ENCODE measurements around the gene COLGALT1. TPM values are rescaled to one million over a fixed set of nuclear protein-coding genes. Genes with fewer than 3 reads are reported as not detected.
"Not testable (repeated sequence)": the region's sequence is repeated elsewhere in the genome, so short reads cannot be mapped to it uniquely, and the experiment has no call there.

COLGALT1 gene
- polyA plus RNA-seq (2013) = 32.6 TPM

GRCh38 chr19:17555480-17555928 is at the start of gene COLGALT1:
Gene COLGALT1, plus strand, starts transcription at chr19:17555649. Its CDS starts 65 bp downstream, at chr19:17555714.
- ChIA-PET CTCF (interaction anchor here (1.0 kb wide), 1 partner anchor 9 kb away, joined by 3 read pairs; no protein-coding TSS in a partner anchor), POLR2A (no interaction called here)
- H3K27me3 ChIP-seq (replicated peaks in 2 of 5; ENCODE audit: control insufficient read depth in 4 of 5, insufficient read depth in 5 of 5, low read length in 4 of 5) = no peaks in the 10 kb centered on the region
- WGBS (ENCODE audit: insufficient coverage) = under 1% methylated on average over 51 of the region's 64 CpGs
- peak within 1 kb of the TSS; percentile 45 to 94 (median 88) for H3K4me3 ChIP-seq (ENCODE audit: control insufficient read depth in 1 of 7, extremely low read depth in 1 of 7, insufficient read depth in 4 of 7, low read depth in 2 of 7, low read length in 6 of 7)
- peak within 1 kb of the TSS; percentile 15 to 76 for H3K27ac ChIP-seq (ENCODE audit: insufficient read depth in 1 of 2, low read depth in 1 of 2, low read length in 2 of 2, poor library complexity in 1 of 2, severe bottlenecking in 2 of 2)
- no peaks in the 10 kb centered on the region for H3K9me3 ChIP-seq (ENCODE audit: control extremely low read depth in 1 of 5, control insufficient read depth in 4 of 5, insufficient read depth in 2 of 5, low read depth in 1 of 5, low read length in 4 of 5)
- H3K36me3 ChIP-seq (ENCODE audit: control insufficient read depth in 4 of 4, insufficient read depth in 4 of 4, low read length in 3 of 4) = peaks cover 7 to 24% (median 14%) of the 10 kb centered on the region in 4 experiments
- peaks cover 8 to 26% (median 16%) of the 10 kb centered on the region in 4 experiments for H3K4me1 ChIP-seq (ENCODE audit: control extremely low read depth in 1 of 4, control insufficient read depth in 4 of 4, insufficient read depth in 4 of 4, low read length in 3 of 4)
- peak; percentile 96 to 98 (median 98) for DNase-seq

DNA sequence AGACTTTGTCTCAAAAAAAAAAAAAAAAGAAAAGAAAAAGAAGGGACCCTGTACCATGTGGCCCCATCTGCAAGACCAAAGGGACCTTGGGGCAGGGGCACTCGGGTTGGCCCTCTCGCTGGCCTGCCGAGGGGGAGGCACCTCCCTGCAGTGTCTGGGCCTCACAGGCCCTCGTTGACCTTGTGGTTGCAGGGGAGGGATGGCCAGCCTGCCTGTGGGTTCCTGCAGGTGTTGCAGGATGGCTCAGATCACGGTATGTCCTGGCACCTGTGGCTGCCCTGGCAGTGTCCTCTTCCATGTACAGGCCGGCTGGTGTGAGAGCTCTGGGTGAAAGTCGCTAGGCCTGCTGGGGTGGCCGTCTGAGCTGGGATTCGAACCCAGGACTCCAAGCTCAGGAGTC is 48.7 kb upstream of the COLGALT1 start:
- Histone ChIP-seq H3K27me3 (replicated peaks in 2 of 5; ENCODE audit: control insufficient read depth in 4 of 5, insufficient read depth in 5 of 5, low read length in 4 of 5) (no peaks in the 10 kb centered on the region), H3K4me3 (ENCODE audit: control insufficient read depth in 1 of 7, extremely low read depth in 1 of 7, insufficient read depth in 4 of 7, low read depth in 2 of 7, low read length in 6 of 7) (no peak overlapping the region), H3K4me1 (ENCODE audit: control extremely low read depth in 1 of 4, control insufficient read depth in 4 of 4, insufficient read depth in 4 of 4, low read length in 3 of 4) (peaks cover 3 to 21% (median 9%) of the 10 kb centered on the region in 4 experiments), H3K9me3 (ENCODE audit: control extremely low read depth in 1 of 5, control insufficient read depth in 4 of 5, insufficient read depth in 2 of 5, low read depth in 1 of 5, low read length in 4 of 5) (no peaks in the 10 kb centered on the region), H3K36me3 (ENCODE audit: control insufficient read depth in 4 of 4, insufficient read depth in 4 of 4, low read length in 3 of 4) (peaks cover 2 to 20% (median 14%) of the 10 kb centered on the region in 4 experiments), H3K27ac (ENCODE audit: insufficient read depth in 1 of 2, low read depth in 1 of 2, low read length in 2 of 2, poor library complexity in 1 of 2, severe bottlenecking in 2 of 2) (no peak overlapping the region)
- POLR2A ChIA-PET = no interaction called here
- 95% methylated on average over 9 of the region's 9 CpGs for WGBS (ENCODE audit: insufficient coverage)
- CTCF ChIA-PET = interaction anchor here (1.5 kb wide), 1 partner anchor 10 kb away, joined by 5 read pairs; no protein-coding TSS in a partner anchor
- DNase-seq = no peak

DNA sequence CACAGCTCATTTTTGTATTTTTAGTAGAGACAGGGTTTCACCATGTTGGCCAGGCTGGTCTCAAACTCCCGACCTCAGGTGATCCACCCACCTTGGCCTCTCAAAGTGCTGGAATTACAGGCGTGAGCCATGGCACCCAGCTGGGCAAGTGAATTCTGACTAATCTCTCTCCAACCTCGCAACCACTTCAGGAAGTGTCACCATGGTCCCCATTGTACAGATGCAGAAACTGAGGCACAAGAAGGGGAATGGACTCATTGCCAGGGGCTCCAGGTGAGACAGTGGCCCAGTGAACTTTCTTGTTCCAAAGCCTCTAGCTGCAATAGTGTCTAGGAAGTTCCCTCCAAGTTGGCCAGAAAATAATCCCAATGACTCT is 46.9 kb upstream of the COLGALT1 start:
- H3K4me3 ChIP-seq (ENCODE audit: control insufficient read depth in 1 of 7, extremely low read depth in 1 of 7, insufficient read depth in 4 of 7, low read depth in 2 of 7, low read length in 6 of 7); H3K9me3 ChIP-seq (ENCODE audit: control extremely low read depth in 1 of 5, control insufficient read depth in 4 of 5, insufficient read depth in 2 of 5, low read depth in 1 of 5, low read length in 4 of 5); H3K27me3 ChIP-seq (replicated peaks in 2 of 5; ENCODE audit: control insufficient read depth in 4 of 5, insufficient read depth in 5 of 5, low read length in 4 of 5); POLR2A ChIA-PET; DNase-seq: not testable (repeated sequence)
- CTCF ChIA-PET = interaction anchor here (0.9 to 1.6 kb wide), 4 partner anchors 8 to 19 kb away, joined by 3 to 9 read pairs (median 4); no protein-coding TSS in a partner anchor
- Histone ChIP-seq H3K4me1 (ENCODE audit: control extremely low read depth in 1 of 4, control insufficient read depth in 4 of 4, insufficient read depth in 4 of 4, low read length in 3 of 4) (peaks cover 6 to 33% (median 16%) of the 10 kb centered on the region in 4 experiments), H3K27ac (ENCODE audit: insufficient read depth in 1 of 2, low read depth in 1 of 2, low read length in 2 of 2, poor library complexity in 1 of 2, severe bottlenecking in 2 of 2) (peak overlapping the region in 1 of 2 experiments; percentile 34), H3K36me3 (ENCODE audit: control insufficient read depth in 4 of 4, insufficient read depth in 4 of 4, low read length in 3 of 4) (peaks cover 2 to 20% (median 12%) of the 10 kb centered on the region in 4 experiments)
- 100% methylated on average over 3 of the region's 3 CpGs for WGBS (ENCODE audit: insufficient coverage)

GRCh38 chr19:17510220-17510993 is 45.0 kb upstream of the COLGALT1 start:
- DNase-seq = no peak
- Histone ChIP-seq H3K9me3 (ENCODE audit: control extremely low read depth in 1 of 5, control insufficient read depth in 4 of 5, insufficient read depth in 2 of 5, low read depth in 1 of 5, low read length in 4 of 5) (no peaks in the 10 kb centered on the region), H3K36me3 (ENCODE audit: control insufficient read depth in 4 of 4, insufficient read depth in 4 of 4, low read length in 3 of 4) (peaks cover 2 to 29% (median 8%) of the 10 kb centered on the region in 4 experiments), H3K27ac (ENCODE audit: insufficient read depth in 1 of 2, low read depth in 1 of 2, low read length in 2 of 2, poor library complexity in 1 of 2, severe bottlenecking in 2 of 2) (peak overlapping the region; percentile 61 to 91), H3K27me3 (replicated peaks in 2 of 5; ENCODE audit: control insufficient read depth in 4 of 5, insufficient read depth in 5 of 5, low read length in 4 of 5) (no peaks in the 10 kb centered on the region), H3K4me3 (ENCODE audit: control insufficient read depth in 1 of 7, extremely low read depth in 1 of 7, insufficient read depth in 4 of 7, low read depth in 2 of 7, low read length in 6 of 7) (peak overlapping the region; percentile 76 to 93 (median 86)), H3K4me1 (ENCODE audit: control extremely low read depth in 1 of 4, control insufficient read depth in 4 of 4, insufficient read depth in 4 of 4, low read length in 3 of 4) (peaks cover 6 to 33% (median 18%) of the 10 kb centered on the region in 4 experiments)
- ChIA-PET CTCF (interaction anchor here (0.6 to 3.8 kb wide), 8 partner anchors 10 to 39 kb away, joined by 3 to 19 read pairs (median 6); no protein-coding TSS in a partner anchor), POLR2A (interaction anchor here (1.0 to 2.5 kb wide), 4 partner anchors 10 to 29 kb away, joined by 4 to 13 read pairs (median 6); no protein-coding TSS in a partner anchor)
- 40% methylated on average over 8 of the region's 13 CpGs for whole genome bisulfite sequencing (ENCODE audit: insufficient coverage)

- under 1% methylated on average over 76 of the region's 82 CpGs for WGBS (ENCODE audit: insufficient coverage)
- POLR2A ChIA-PET = interaction anchor here (1.0 to 2.5 kb wide), 4 partner anchors 11 to 28 kb away, joined by 4 to 13 read pairs (median 6); no protein-coding TSS in a partner anchor
- CTCF ChIA-PET = interaction anchor here (0.8 to 3.8 kb wide), 9 partner anchors 10 to 40 kb away, joined by 3 to 19 read pairs (median 4); no protein-coding TSS in a partner anchor
- peak overlapping the region; percentile 76 to 93 (median 86) for H3K4me3 ChIP-seq (ENCODE audit: control insufficient read depth in 1 of 7, extremely low read depth in 1 of 7, insufficient read depth in 4 of 7, low read depth in 2 of 7, low read length in 6 of 7)
- H3K27me3 ChIP-seq (replicated peaks in 2 of 5; ENCODE audit: control insufficient read depth in 4 of 5, insufficient read depth in 5 of 5, low read length in 4 of 5) = no peaks in the 10 kb centered on the region
- peak overlapping the region; percentile 80 to 91 for H3K27ac ChIP-seq (ENCODE audit: insufficient read depth in 1 of 2, low read depth in 1 of 2, low read length in 2 of 2, poor library complexity in 1 of 2, severe bottlenecking in 2 of 2)
- peak; percentile 99 for DNase-seq
- H3K4me1 ChIP-seq (ENCODE audit: control extremely low read depth in 1 of 4, control insufficient read depth in 4 of 4, insufficient read depth in 4 of 4, low read length in 3 of 4) = peaks cover 6 to 30% (median 18%) of the 10 kb centered on the region in 4 experiments
- peaks cover 0 to 31% (median 9%) of the 10 kb centered on the region in 4 experiments for H3K36me3 ChIP-seq (ENCODE audit: control insufficient read depth in 4 of 4, insufficient read depth in 4 of 4, low read length in 3 of 4)
- H3K9me3 ChIP-seq (ENCODE audit: control extremely low read depth in 1 of 5, control insufficient read depth in 4 of 5, insufficient read depth in 2 of 5, low read depth in 1 of 5, low read length in 4 of 5) = no peaks in the 10 kb centered on the region
Measured at GRCh38 chr19:17511724-17512573, 43.5 kb upstream of the COLGALT1 start.

DNA sequence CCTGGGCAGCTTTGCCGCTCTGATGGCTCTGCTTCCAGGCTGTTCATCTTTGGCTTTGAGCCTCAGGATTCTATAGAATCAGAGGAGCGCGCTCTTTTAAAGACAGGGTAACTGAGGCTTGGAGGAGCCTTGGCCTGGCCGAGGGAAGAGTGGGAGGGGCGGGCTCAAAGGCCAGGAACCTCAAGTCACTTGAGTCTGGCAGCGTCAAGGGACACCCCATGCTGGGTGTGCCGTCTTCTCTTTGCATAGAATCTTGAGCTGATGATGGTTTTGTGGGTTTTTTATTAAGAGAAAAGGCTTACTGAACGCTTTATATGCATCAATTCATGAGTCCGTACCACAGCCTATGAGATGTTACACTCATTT is 42.9 kb upstream of the COLGALT1 start:
- Histone ChIP-seq H3K36me3 (ENCODE audit: control insufficient read depth in 4 of 4, insufficient read depth in 4 of 4, low read length in 3 of 4) (peaks cover 2 to 37% (median 15%) of the 10 kb centered on the region in 4 experiments), H3K27me3 (replicated peaks in 2 of 5; ENCODE audit: control insufficient read depth in 4 of 5, insufficient read depth in 5 of 5, low read length in 4 of 5) (no peaks in the 10 kb centered on the region), H3K4me3 (ENCODE audit: control insufficient read depth in 1 of 7, extremely low read depth in 1 of 7, insufficient read depth in 4 of 7, low read depth in 2 of 7, low read length in 6 of 7) (peak overlapping the region; percentile 76 to 93 (median 86)), H3K9me3 (ENCODE audit: control extremely low read depth in 1 of 5, control insufficient read depth in 4 of 5, insufficient read depth in 2 of 5, low read depth in 1 of 5, low read length in 4 of 5) (peaks cover 0 to 6% (median 5%) of the 10 kb centered on the region in 5 experiments), H3K4me1 (ENCODE audit: control extremely low read depth in 1 of 4, control insufficient read depth in 4 of 4, insufficient read depth in 4 of 4, low read length in 3 of 4) (peaks cover 6 to 30% (median 18%) of the 10 kb centered on the region in 4 experiments), H3K27ac (ENCODE audit: insufficient read depth in 1 of 2, low read depth in 1 of 2, low read length in 2 of 2, poor library complexity in 1 of 2, severe bottlenecking in 2 of 2) (peak overlapping the region; percentile 48 to 91)
- ChIA-PET POLR2A (interaction anchor here (0.6 to 2.5 kb wide), 2 partner anchors 10 to 13 kb away, joined by 3 to 13 read pairs; no protein-coding TSS in a partner anchor), CTCF (interaction anchor here (0.9 to 3.8 kb wide), 3 partner anchors 11 to 17 kb away, joined by 3 to 19 read pairs (median 3); no protein-coding TSS in a partner anchor)
- 43% methylated on average over 7 of the region's 9 CpGs for WGBS (ENCODE audit: insufficient coverage)
- no peak for DNase-seq

Data from common myeloid progenitor, CD34-positive (primary cell).